ENCODE measurements around the gene MT1A.
"Not testable (repeated sequence)": the region's sequence is repeated elsewhere in the genome, so short reads cannot be mapped to it uniquely, and the experiment has no call there.

Gene MT1A

GRCh38 chr16:56610609-56611111 is 27.8 kb upstream of the MT1A start:
- no peak for DNase-seq

- no peak for DNase-seq
Observed at GRCh38 chr16:56611281-56611833, 27.1 kb upstream of the MT1A start.

- no peak for DNase-seq
Observed at GRCh38 chr16:56613706-56614105, 24.8 kb upstream of the MT1A start.

GRCh38 chr16:56614549-56614991 is 23.9 kb upstream of the MT1A start:
- no peak for DNase-seq

- no peak for DNase-seq
Observed at GRCh38 chr16:56615353-56615752, 23.1 kb upstream of the MT1A start.

GRCh38 chr16:56616608-56617211 is 21.8 kb upstream of the MT1A start:
- DNase-seq = no peak

GRCh38 chr16:56617212-56618085 is 21.0 kb upstream of the MT1A start:
- DNase-seq = no peak

- DNase-seq = no peak
Observed at GRCh38 chr16:56618138-56618537, 20.3 kb upstream of the MT1A start.

GRCh38 chr16:56620339-56620897 is 18.0 kb upstream of the MT1A start:
- DNase-seq = no peak

GRCh38 chr16:56621665-56622445 is 16.6 kb upstream of the MT1A start:
- not testable (repeated sequence) for DNase-seq

- not testable (repeated sequence) for DNase-seq
Observed at GRCh38 chr16:56623184-56623583, 15.3 kb upstream of the MT1A start.

GRCh38 chr16:56623637-56624036 is 14.8 kb upstream of the MT1A start:
- no peak for DNase-seq

- no peak for DNase-seq
Observed at GRCh38 chr16:56625140-56625942, 13.1 kb upstream of the MT1A start, which contains the start of gene MT1E. TSS of gene MT1E (plus strand) at chr16:56625781. CDS start at chr16:56625852, 71 bp downstream.

- no peak for DNase-seq
Observed at GRCh38 chr16:56625943-56626654, 12.4 kb upstream of the MT1A start.

GRCh38 chr16:56626685-56627084 is 11.8 kb upstream of the MT1A start:
- no peak for DNase-seq

- no peak for DNase-seq
Observed at GRCh38 chr16:56628486-56629350, 9.7 kb upstream of the MT1A start.

GRCh38 chr16:56629531-56629930 is 8.9 kb upstream of the MT1A start:
- DNase-seq = no peak

- no peak for DNase-seq
Observed at GRCh38 chr16:56630134-56630533, 8.3 kb upstream of the MT1A start.

GRCh38 chr16:56631197-56631596 is 7.3 kb upstream of the MT1A start:
- DNase-seq = no peak

GRCh38 chr16:56631832-56632155 is 6.7 kb upstream of the MT1A start:
- no peak for DNase-seq
